ENCODE data around the gene USP25.

USP25 gene

DNA sequence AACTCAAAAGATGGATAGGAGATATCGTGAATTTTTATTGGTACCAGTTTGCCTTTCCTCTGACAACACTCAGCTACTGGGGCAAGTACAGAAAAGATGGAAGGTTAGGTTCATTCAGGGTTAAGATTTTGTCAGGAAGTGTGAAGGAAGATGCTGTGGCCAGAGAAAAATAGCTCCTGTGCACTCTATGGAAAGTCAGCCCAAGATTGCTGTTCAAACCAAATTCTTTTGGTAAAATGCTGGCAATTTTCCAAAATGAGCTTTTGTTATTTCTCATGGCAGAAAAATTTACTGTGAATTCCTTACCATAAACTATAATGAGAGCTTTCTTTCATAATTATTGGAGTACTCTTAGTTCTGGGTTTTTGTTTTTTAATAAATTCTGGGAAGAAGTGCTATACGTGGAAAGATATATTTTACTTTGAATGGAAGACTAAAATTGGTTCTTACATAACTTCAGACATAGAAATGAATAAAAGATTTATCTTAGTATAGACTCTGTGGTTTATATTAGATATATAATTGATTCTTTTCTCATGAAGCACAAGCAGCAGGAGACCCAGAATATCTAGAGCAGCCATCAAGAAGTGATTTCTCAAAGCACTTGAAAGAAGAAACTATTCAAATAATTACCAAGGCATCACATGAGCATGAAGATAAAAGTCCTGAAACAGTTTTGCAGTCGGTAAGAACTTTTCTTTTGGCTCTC is 112.2 kb downstream of the USP25 start:
- H3K4me3 Mint-ChIP-seq: no peak overlapping the region
- H3K9me3 Mint-ChIP-seq: no peaks in the 10 kb centered on the region
- H3K27me3 Mint-ChIP-seq: no peaks in the 10 kb centered on the region
- peaks cover 6% of the 10 kb centered on the region for H3K4me1 Mint-ChIP-seq
- peaks cover 11% of the 10 kb centered on the region for H3K36me3 Mint-ChIP-seq (ENCODE audit: insufficient read depth)
- ATAC-seq (replicated peaks; ENCODE audit: extremely low read depth, poor library complexity, severe bottlenecking) (no peak), DNase-seq (ENCODE audit: low spot score in 2 of 2) (no peak)
- no peak overlapping the region for H3K27ac Mint-ChIP-seq (ENCODE audit: low read depth)

DNA sequence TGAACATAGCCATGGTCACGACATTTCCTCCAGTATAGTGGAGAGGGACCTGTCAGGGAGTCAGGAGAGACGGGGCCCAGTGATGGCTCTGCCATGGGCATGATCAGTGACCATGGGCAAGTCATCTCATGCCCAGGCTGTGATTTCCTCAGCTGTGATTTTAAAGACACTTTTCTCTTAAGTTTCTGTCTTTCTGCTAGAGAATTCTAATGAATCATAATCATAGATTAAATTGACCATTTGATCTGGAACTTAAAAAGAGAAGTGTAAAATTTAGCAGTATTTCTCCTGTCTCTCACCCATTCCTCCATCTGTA is 112.7 kb downstream of the USP25 start:
- Mint-ChIP-seq H3K36me3 (ENCODE audit: insufficient read depth) (peaks cover 12% of the 10 kb centered on the region), H3K9me3 (no peaks in the 10 kb centered on the region), H3K4me1 (peaks cover 6% of the 10 kb centered on the region), H3K27me3 (no peaks in the 10 kb centered on the region), H3K27ac (ENCODE audit: low read depth) (no peak overlapping the region), H3K4me3 (no peak overlapping the region)
- ATAC-seq (replicated peaks; ENCODE audit: extremely low read depth, poor library complexity, severe bottlenecking): no peak
- DNase-seq (ENCODE audit: low spot score in 2 of 2): no peak

DNA sequence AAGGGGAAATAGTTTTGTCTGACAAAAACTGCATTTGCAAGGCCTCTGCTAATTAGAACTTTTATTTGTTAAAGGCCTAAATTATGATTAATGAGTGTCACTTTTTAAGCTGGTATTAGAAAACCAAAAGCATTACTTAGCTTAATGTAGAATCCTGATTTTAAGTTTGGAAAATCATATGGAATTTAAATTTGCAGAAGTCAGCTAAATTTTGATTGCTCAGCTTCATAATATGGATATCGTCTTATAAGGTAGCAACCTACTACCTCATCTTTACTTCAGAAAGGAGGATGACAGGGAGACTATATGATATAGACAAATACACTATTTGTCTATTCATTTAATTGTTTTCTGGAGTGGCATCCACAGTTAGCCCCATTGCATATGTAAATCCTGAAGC is 114.0 kb downstream of the USP25 start:
- no peak overlapping the region for H3K27ac Mint-ChIP-seq (ENCODE audit: low read depth)

DNA sequence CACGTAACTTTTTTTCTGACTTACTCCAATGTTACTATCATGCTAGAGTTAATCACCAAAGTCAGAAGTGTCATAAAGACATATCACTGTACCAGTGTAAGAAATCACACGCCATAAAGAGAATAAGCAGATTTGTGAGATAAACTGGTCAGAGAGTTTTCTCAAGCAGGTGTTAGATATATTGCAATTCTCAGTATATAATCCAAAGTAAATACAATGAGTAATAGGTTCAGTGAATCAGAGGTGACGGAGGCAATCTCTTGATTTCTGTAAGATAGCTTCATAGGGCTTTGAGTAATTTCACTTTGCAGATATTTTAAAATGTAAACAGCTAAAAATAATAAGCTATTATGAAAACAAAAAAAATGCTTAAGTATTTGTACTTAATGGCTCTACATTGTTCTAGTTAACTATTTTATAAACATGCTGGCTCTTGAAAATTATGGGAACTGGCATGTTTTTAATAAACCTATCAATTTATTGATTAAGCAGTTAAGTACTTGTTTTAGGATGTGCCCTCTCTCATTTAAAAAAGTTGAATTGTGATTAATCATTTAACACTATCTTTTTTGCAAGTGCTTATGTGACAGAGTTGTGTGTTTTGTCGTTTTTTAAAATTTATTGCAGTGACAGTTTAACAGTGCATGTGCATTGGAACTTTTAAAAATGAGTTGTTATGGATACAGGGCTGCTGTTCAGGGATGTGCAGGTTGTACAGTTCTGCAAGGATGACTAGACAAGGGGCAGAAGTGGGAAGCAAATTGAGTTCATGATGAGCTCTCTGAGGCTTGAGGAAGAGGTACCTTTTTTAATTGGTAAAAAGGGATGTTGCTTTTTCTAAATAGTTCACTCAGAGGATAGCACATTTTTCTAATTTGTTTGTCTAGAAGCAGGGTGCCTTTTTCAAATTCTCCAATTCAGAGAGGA is 119.1 kb downstream of the USP25 start:
- DNase-seq (ENCODE audit: low spot score in 2 of 2): no peak

More for the DNA sequence above, 114.0 kb downstream of the USP25 start:
- H3K27me3 Mint-ChIP-seq: no peaks in the 10 kb centered on the region
- peaks cover 13% of the 10 kb centered on the region for H3K36me3 Mint-ChIP-seq (ENCODE audit: insufficient read depth)
- ATAC-seq (replicated peaks; ENCODE audit: extremely low read depth, poor library complexity, severe bottlenecking): no peak
- no peaks in the 10 kb centered on the region for H3K9me3 Mint-ChIP-seq
- DNase-seq (ENCODE audit: low spot score in 2 of 2): no peak
- no peak overlapping the region for H3K4me3 Mint-ChIP-seq
- peaks cover 6% of the 10 kb centered on the region for H3K4me1 Mint-ChIP-seq

DNA sequence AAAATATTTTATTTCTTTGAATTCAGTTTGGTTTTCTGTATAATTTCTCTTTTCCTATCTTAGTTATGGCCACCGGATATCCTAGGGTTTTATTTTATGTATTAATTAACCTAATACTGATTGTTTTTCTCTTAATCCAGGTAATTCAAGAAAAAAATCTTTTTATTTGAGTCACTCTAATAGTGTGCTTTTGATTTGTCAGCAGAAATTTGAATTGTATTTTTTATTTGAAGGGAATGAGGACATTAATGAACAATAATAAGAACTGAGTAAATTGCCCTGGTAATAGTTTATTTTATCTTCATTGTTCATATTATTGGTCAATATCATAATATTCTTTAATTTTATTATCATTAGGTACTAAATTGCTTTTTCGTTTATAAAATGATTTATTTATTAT is 120.1 kb downstream of the USP25 start:
- Mint-ChIP-seq H3K4me3 (no peak overlapping the region), H3K27ac (ENCODE audit: low read depth) (peak overlapping the region; percentile 49), H3K4me1 (peaks cover 6% of the 10 kb centered on the region), H3K27me3 (no peaks in the 10 kb centered on the region), H3K9me3 (no peaks in the 10 kb centered on the region), H3K36me3 (ENCODE audit: insufficient read depth) (peaks cover 21% of the 10 kb centered on the region)
- ATAC-seq (replicated peaks; ENCODE audit: extremely low read depth, poor library complexity, severe bottlenecking) (no peak), DNase-seq (ENCODE audit: low spot score in 2 of 2) (no peak)

More for the DNA sequence above, 119.1 kb downstream of the USP25 start:
- no peak overlapping the region for H3K4me3 Mint-ChIP-seq
- H3K27me3 Mint-ChIP-seq: no peaks in the 10 kb centered on the region
- H3K27ac Mint-ChIP-seq (ENCODE audit: low read depth): no peak overlapping the region
- H3K36me3 Mint-ChIP-seq (ENCODE audit: insufficient read depth): peaks cover 14% of the 10 kb centered on the region
- H3K4me1 Mint-ChIP-seq: peaks cover 6% of the 10 kb centered on the region
- ATAC-seq (replicated peaks; ENCODE audit: extremely low read depth, poor library complexity, severe bottlenecking): no peak
- no peaks in the 10 kb centered on the region for H3K9me3 Mint-ChIP-seq

DNA sequence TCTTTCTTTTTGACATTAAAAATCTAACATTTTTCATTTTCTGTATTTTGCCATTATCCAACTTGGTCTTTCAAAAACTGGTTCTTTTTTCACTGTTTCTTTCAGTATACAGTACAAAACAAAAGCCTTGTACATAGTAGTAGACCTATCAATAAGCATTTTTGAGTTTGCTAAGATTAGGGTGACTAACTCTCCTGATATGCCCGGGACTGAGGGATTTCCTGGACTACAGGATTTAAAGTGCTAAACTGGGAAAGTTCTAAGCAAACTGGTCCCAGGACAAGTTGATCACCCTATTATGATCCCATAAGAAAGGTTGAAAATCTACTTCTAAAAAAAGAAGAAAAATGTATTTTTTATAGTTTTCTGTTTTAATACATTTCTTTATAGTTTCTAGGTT is 120.9 kb downstream of the USP25 start:
- H3K36me3 Mint-ChIP-seq (ENCODE audit: insufficient read depth): peaks cover 24% of the 10 kb centered on the region

DNA sequence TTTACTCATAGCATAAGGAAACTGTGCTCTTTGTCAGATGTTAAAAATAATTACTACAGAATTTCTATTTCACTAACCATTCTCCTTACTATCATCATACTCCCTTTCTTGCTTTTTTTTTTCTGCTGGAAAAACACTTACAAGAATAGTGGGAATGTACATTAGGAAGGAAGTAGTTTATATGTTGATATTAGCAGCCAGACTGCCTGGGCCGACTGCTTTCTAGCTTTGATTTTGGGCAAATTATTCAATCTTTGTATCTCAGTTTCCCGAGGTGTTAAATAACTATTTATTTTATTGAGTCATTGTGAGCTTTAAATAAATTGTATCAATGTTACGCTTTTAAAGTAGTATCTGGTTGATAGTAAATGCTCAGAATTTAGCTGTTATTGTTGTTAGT is 122.4 kb downstream of the USP25 start:
- no peak for ATAC-seq (replicated peaks; ENCODE audit: extremely low read depth, poor library complexity, severe bottlenecking)
- peaks cover 23% of the 10 kb centered on the region for H3K36me3 Mint-ChIP-seq (ENCODE audit: insufficient read depth)
- H3K27ac Mint-ChIP-seq (ENCODE audit: low read depth): peak overlapping the region; percentile 58
- no peaks in the 10 kb centered on the region for H3K27me3 Mint-ChIP-seq
- H3K4me1 Mint-ChIP-seq: no peaks in the 10 kb centered on the region
- no peak for DNase-seq (ENCODE audit: low spot score in 2 of 2)
- no peaks in the 10 kb centered on the region for H3K9me3 Mint-ChIP-seq
- no peak overlapping the region for H3K4me3 Mint-ChIP-seq

More for the DNA sequence above, 120.9 kb downstream of the USP25 start:
- H3K4me3 Mint-ChIP-seq: no peak overlapping the region
- no peaks in the 10 kb centered on the region for H3K27me3 Mint-ChIP-seq
- H3K4me1 Mint-ChIP-seq: peaks cover 5% of the 10 kb centered on the region
- ATAC-seq (replicated peaks; ENCODE audit: extremely low read depth, poor library complexity, severe bottlenecking): no peak
- H3K9me3 Mint-ChIP-seq: no peaks in the 10 kb centered on the region
- H3K27ac Mint-ChIP-seq (ENCODE audit: low read depth): no peak overlapping the region
- no peak for DNase-seq (ENCODE audit: low spot score in 2 of 2)

DNA sequence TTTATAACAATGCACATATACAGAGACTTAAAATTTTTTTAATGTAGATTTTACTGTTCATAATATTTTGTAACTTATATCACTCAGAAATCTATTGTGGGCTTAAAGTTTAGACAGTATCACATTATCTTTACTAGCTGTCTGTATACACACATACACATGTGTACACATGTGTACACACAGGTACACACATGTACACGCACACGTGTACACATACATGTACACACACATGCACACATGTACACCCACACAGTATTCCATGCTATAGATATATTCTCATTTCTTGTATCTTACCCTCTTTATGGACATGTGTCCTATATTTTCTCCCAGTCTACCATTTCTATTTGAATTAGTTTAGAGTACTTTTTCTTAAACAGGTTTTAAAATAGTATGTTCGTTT is 123.3 kb downstream of the USP25 start:
- H3K4me3 Mint-ChIP-seq: no peak overlapping the region
- DNase-seq (ENCODE audit: low spot score in 2 of 2): no peak
- peaks cover 5% of the 10 kb centered on the region for H3K4me1 Mint-ChIP-seq
- no peak for ATAC-seq (replicated peaks; ENCODE audit: extremely low read depth, poor library complexity, severe bottlenecking)
- H3K27me3 Mint-ChIP-seq: no peaks in the 10 kb centered on the region
- H3K36me3 Mint-ChIP-seq (ENCODE audit: insufficient read depth): peaks cover 20% of the 10 kb centered on the region
- no peaks in the 10 kb centered on the region for H3K9me3 Mint-ChIP-seq
- H3K27ac Mint-ChIP-seq (ENCODE audit: low read depth): no peak overlapping the region

DNA sequence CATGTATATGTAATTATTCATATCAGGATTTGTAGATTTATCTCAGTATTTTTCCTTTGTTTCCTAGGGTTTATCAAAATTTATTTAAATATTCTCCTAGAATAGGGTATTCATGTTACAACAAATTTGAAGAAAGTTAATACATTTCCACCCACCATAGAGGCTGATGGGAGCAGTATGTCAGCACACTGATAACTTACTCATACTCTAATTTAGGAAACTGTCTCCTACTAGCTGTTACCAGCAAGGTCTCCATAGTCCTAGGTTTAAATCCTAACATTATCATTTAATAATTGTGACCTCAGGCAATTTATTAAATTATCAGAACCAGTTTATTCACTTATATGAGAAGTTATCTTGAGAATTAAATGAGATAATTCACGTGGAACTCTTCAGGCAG is 127.0 kb downstream of the USP25 start:
- H3K27me3 Mint-ChIP-seq: no peaks in the 10 kb centered on the region
- ATAC-seq (replicated peaks; ENCODE audit: extremely low read depth, poor library complexity, severe bottlenecking) (no peak), DNase-seq (ENCODE audit: low spot score in 2 of 2) (no peak)
- H3K4me3 Mint-ChIP-seq: no peak overlapping the region
- H3K4me1 Mint-ChIP-seq: peaks cover 5% of the 10 kb centered on the region
- no peaks in the 10 kb centered on the region for H3K9me3 Mint-ChIP-seq
- H3K36me3 Mint-ChIP-seq (ENCODE audit: insufficient read depth): peaks cover 15% of the 10 kb centered on the region
- H3K27ac Mint-ChIP-seq (ENCODE audit: low read depth): no peak overlapping the region

DNA sequence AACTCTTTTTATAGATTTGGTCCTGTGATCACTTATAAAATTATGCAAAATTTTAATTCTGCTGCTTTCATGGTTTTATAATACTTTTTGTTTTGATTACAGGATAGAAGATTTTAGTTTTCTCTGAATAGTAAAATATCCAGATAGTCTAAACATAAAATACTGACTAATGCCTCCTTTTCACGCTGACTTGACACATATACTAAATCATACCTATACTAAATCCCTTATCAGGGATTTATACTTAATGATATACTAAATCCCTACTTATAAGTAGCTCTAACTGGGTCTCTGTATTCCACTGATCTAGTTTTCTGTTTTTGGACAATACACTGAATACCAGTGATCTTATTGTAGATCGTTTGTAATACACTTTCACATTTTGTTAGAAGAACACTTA is 128.0 kb downstream of the USP25 start:
- ATAC-seq (replicated peaks; ENCODE audit: extremely low read depth, poor library complexity, severe bottlenecking) (no peak), DNase-seq (ENCODE audit: low spot score in 2 of 2) (no peak)
- peaks cover 5% of the 10 kb centered on the region for H3K4me1 Mint-ChIP-seq
- H3K27ac Mint-ChIP-seq (ENCODE audit: low read depth): peak overlapping the region; percentile 41
- H3K9me3 Mint-ChIP-seq: no peaks in the 10 kb centered on the region
- no peak overlapping the region for H3K4me3 Mint-ChIP-seq
- H3K36me3 Mint-ChIP-seq (ENCODE audit: insufficient read depth): peaks cover 15% of the 10 kb centered on the region
- H3K27me3 Mint-ChIP-seq: no peaks in the 10 kb centered on the region

DNA sequence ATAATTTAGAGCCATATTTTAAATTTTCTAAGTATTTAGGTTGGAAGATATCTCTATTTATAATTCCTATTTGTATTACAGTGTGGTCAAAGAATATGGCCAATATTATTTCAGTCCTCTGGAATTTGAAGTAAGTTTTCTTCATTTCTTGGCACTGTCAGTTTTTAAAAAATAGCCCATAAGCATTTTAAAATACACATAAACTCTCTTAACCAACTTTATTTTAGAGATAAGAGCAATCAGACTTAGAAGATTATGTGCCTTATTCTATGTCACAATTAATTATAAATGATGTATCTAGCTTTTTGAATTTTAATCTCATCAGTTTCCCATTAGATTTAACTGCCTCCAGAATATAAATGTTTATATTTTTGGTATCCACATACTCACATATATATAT is 130.8 kb downstream of the USP25 start:
- Mint-ChIP-seq H3K4me1 (peaks cover 5% of the 10 kb centered on the region), H3K27ac (ENCODE audit: low read depth) (no peak overlapping the region), H3K36me3 (ENCODE audit: insufficient read depth) (peaks cover 16% of the 10 kb centered on the region), H3K9me3 (no peaks in the 10 kb centered on the region), H3K4me3 (no peak overlapping the region), H3K27me3 (no peaks in the 10 kb centered on the region)
- ATAC-seq (replicated peaks; ENCODE audit: extremely low read depth, poor library complexity, severe bottlenecking) (no peak), DNase-seq (ENCODE audit: low spot score in 2 of 2) (no peak)

DNA sequence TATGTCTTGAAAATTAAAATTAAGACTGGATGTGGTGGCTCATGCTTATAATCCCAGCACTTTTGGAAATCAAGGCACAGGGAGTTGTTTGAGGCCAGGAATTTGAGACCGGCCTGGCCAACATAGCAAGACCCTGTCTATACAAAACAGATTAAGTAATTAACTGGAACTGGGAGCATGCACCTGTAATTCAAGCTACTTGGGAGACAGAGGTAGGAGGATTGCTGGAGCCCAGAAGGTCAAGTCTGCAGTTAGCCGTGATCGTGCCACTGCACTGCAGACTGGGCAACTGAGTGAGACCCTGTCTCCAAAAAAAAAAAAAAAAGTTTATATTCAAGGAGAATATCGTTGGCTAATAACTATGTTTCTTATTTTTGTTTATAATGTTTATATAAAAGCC is 139.2 kb downstream of the USP25 start:
- ATAC-seq (replicated peaks; ENCODE audit: extremely low read depth, poor library complexity, severe bottlenecking) (no peak), DNase-seq (ENCODE audit: low spot score in 2 of 2) (no peak)
- Mint-ChIP-seq H3K27ac (ENCODE audit: low read depth) (no peak overlapping the region), H3K4me3 (no peak overlapping the region), H3K4me1 (no peaks in the 10 kb centered on the region), H3K36me3 (ENCODE audit: insufficient read depth) (peaks cover 43% of the 10 kb centered on the region), H3K27me3 (no peaks in the 10 kb centered on the region), H3K9me3 (no peaks in the 10 kb centered on the region)

DNA sequence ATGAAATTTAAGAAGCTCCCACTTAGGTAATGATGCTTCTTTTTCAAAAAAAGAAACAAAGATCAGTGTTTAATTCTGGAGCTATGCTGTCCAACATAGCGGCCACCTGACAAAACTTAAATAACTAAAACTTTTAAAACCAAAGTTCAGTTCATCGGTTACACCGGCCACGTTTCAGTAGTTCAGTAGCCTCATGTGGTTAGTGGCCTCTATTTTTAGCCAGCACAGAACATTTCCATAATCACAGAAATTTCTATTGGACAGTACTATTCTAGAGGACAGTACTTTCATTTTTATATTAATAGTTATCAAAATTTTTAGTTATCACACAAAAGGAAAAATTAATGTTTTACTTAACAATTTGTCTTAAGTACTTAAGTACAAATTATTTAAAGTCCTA is 141.0 kb downstream of the USP25 start:
- Mint-ChIP-seq H3K27ac (ENCODE audit: low read depth) (no peak overlapping the region), H3K27me3 (no peaks in the 10 kb centered on the region), H3K4me1 (no peaks in the 10 kb centered on the region), H3K4me3 (no peak overlapping the region), H3K9me3 (no peaks in the 10 kb centered on the region), H3K36me3 (ENCODE audit: insufficient read depth) (peaks cover 52% of the 10 kb centered on the region)
- no peak for ATAC-seq (replicated peaks; ENCODE audit: extremely low read depth, poor library complexity, severe bottlenecking)
- no peak for DNase-seq (ENCODE audit: low spot score in 2 of 2)
